GM18870 (cell line): ENCODE results near the gene DEDD2.

ENCODE experiments used
- ATAC-seq: cut with Tn5 transposase; IDR thresholded peaks from one replicate; pipeline ENCODE4 v1.9.1; 2021; ENCODE audit warnings: moderate library complexity; ENCODE audit not compliant: unreplicated experiment

Gene DEDD2

DNA sequence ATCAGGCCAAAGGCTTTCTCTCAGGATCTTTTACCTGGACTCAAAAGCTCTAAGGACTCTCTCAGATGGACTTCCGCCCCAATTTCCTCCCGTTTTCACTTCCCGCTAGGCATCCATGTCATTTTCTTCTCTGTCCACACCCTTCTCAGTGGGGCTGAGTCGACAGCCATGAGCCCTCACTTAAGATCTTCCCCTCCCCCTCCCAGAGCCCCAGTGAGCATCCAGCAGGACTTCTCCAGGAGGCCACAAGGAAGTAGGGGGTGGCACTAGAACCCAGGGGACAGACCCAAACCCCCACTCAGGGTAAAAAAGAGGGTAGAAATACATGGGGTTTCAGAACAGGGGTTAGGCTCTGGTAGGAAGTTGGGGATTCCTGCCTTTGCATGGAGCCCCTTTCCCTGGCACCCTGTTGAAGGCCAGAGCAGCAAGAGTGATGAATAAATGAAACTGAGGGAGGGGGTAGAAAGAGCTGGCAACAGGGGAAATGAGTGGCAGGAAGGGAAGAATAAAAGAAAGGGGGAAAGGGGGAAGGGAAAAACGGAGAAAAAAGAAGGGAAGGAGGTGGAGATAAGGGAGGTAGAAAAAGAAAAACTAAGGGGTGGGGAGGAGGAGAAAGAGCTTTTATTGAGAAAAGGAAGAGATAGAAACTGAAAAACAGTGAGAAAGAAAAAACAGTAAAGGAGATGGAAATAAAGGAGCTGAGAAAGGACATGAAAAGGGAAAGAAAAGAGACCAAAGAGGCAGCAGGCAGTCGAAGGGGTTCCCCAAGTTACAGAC lies 42.3 kb downstream of the DEDD2 start:
- no peak for ATAC-seq

DNA sequence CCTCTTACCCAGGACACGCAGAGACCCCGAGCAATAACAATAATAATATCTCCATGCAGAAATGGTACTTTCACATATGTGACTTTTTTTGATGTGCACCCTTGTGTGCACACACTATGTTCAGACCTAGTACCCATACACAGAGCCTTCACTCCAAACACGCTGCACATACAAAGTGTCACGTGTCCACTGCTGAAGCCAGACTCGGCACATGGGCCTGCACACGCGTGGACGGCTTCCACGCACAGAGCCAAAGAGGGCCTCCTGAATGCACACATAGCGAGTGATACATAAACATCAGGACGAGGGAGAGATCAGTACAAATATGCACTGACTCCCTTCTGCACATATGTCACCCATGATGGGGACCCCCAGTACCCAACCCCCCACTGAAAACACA lies 43.3 kb downstream of the DEDD2 start:
- ATAC-seq, result no peak

DNA sequence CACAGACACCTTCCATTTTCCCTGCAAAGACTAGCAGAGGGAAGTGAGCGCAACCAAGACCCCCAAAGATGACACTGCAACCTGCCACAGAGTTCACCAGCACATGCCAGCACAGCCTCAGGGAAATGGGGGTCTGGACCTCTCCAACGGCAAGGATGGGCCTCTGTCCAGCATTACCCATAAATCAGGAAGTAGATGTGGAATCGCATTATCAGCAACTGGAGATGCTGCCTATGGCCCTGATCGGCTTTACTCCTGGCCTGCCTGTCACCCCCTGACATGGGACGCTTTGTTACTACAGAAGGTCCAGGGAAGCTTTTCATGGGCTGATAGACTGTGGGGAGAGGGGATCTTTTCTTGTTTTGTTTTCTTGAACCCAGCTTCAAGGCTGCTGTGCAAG lies 43.8 kb downstream of the DEDD2 start:
- no peak for ATAC-seq

DNA sequence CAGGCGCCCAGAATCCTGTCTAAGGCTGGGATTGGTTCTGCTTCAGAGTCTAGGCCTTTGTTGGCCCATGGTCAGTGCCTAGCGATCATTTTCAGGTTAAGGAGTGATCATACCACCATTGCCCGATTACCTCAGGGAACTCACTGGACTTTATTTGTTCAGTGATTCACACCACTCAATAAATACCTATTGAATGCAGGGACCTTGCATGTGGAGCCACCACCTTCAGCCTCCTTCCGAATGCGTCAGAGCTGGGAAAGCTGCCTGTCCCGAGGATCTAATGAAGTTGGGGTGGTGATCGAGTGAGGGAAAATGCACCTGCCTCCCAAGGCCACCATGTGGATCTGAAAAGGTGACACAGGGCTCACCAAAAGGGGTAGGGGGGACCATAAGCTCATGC lies 45.2 kb downstream of the DEDD2 start:
- no peak for ATAC-seq

DNA sequence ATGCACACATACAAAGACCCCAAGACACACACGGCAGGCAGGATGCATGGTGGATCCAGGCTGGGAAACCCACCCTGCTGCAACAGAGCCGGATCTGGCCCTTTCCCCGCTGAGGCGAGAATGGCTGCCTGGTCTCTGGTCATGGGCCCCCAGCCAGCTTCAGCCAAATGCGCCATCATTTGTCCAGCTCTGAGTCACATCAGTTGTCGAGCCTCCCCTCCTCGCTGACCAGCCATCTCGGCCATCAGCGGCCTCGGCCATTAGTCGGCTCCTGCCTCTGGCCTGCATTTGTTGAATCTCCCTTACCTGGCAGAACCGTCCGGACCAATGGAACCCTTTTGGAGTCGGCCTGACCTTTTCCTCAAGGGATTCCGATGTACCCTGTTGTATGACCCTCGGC lies 46.8 kb downstream of the DEDD2 start:
- no peak for ATAC-seq

DNA sequence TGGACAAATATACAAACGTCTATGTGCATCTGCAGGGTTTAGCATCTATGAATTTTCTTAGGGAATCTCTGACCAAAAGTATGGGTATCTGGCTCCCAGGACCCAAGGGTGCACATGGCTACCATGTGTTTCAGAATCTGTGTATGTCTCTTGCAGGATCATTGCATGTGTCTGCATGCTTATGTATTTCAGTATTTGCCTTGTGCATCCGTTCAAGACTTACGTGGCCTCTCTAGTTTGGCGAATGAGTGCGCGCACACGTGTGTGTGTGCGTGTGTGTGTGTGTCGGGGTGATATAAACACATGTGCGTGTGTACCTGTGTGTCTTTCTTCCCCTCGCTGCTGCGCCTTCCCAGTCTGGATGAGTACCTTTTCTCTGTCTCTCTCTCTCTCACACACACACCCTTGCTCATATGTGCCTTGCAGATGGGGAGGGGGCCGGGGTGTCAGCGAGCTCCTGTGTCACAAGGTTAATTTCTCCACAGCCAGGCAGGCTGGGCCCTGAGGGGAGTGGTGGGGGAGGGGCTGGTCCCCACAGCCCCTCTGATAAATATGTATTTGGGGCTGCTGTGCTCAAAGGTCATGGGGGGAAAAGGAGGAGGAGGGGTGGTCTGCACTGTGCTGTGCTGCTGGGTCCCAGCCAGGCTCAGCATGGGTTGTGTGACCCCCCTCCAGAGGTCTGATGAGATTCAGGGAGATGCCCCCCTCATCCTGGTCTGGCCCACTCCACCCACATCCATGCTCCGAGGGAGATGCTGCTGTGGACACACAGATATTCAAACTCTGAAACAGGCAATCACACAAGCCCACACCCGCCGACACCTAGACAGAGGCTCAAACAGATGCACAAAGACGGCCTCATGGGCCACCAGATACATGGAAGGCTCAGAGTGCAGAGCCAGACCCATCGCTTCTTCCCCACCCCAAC lies 47.7 kb downstream of the DEDD2 start:
- no peak for ATAC-seq

DNA sequence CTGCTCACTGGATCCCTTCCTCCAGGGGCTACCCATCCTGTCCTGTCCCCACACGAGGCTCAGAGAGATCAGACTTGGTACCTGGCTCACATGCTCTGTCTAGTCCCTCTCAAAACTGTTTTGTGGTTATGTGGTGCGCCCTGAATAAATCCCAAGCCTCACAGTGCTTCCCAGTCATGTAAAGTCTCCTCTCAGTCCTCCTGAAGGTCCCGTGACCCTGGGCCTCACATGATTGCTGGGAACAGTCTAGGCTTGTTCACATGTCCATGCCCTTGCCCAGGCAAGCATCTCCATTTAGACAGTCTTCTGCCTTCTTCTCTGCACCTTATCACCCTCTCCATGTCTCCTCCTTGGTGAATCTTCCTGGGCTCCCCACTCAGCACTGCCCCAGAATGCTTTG lies 49.3 kb downstream of the DEDD2 start:
- ATAC-seq, result no peak

DNA sequence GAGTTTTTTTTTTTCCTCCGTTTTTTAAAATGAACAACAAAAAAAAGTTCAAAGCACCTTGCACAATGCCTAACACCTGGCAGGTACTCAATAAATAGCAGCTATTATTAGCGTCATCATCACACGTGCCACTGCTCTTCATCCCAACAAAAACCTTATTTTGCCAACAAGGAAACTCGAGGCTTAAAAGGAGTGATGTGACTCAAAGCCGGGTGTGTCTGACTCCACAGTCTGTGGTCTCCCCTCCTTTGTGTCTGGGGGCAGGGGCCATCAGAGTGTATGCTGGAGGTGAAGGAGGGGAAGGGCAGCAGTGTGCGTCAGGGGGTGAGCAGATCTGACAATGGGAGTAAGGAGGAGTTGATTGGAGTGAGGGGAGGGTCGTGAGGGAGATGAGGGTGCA lies 51.2 kb downstream of the DEDD2 start:
- no peak for ATAC-seq

DNA sequence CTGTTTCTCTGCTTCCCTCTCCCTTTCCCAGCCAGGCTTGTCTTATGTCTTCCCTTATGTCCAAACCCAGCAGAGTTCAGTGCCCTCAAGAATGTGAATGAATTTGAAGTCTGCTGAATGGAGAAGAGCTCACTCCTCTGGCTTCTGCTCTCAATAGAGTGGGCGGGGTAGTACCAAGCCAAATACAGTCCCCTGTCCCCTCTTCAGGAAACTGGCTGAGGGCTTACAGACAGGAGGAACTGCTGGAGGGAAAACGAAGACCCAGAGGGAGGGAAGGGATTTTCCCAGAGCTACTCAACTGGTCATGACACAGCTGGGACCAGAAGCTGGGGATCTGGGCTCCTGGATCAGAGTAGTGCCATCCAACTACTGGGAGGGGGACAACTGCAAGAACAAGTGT lies 52.3 kb downstream of the DEDD2 start:
- ATAC-seq, result no peak

DNA sequence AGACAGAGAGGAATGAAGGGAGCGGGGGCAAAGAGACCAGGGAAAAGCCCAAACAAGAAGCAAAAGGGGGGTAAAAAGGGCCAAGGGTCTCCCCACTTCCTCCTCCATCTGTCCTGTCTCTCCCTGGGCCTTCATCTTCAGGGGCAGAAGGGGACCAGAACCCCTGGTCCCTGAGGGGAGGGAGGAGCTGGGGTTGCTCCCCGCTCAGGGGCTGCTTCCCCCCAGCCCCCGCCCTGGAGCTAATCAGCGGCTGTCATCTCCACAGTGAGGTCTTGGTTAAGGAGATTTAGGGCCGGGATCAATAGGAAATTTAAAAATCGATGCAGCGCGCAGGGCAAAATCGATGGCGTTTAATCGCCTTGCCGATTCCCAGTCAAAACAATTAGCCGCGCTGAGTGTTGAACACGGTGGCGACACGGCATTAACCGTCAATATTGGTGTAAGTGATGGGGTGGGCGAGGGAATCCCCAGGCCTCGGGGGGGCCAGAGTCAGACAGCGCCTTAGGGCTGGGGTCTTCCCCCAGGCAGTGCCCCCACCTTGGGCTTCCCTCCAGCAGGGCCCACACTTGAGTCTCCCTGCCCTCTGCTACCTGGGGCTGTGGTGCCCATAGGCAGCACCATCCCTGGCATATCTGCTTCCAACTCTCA lies 55.7 kb downstream of the DEDD2 start:
- ATAC-seq, result no peak

DNA sequence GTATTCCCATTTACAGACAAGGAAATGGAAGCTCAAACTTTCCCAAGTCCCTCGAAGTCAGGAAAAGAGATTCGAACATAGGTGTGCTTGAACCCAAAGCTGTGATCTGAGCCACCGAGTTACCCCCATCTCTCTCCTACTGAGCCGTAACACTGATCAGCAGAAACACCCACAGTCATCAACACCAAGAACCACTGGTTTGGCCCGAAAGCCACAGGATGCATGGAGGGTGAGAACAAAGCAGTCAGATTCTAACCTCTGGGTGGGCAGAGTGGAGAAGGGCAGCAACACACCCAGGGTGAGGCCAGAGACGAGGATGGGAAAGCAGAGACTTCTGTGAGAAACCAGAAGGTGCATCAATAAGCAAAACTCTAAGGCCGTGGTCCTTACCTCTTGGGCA lies 57.5 kb downstream of the DEDD2 start:
- ATAC-seq, result no peak

DNA sequence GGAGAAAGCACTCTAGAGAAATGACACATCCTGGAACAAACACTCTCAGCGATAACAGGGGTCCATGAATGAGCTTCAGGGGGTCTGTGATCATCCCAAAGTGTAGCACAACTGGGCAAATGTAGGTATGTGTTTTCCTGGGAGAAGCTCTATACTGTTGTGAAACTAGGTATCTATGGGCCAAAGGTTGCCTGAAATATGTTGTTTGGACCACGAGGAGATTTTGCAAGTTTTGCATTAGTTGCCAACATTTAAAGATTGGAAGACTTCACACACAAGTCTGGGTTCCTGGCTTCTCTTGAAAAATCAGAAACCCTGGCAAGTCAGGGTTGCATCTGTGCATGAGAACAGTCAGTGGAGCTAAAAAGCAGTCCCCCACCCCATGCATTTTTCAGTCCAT lies 58.6 kb downstream of the DEDD2 start:
- ATAC-seq, result no peak

DNA sequence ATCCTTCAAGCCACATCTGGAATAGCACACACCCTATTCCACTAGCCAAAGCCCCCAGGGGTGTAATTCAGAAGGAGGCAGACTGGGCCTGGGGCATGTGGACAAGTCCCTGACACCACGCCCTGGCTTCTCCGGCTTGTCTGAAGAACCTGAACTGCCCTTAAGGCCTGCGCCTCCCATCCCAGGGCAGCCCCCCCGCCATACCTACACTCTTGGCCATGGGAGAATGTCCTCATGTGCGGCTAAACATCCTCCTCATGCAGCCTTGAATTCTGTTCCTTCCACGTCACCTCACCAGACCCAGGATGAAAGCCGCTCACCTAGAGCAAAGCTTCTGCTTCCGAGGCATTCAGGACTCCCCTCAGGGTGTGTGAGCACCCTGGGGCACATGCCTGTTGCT lies 60.9 kb downstream of the DEDD2 start:
- no peak for ATAC-seq

DNA sequence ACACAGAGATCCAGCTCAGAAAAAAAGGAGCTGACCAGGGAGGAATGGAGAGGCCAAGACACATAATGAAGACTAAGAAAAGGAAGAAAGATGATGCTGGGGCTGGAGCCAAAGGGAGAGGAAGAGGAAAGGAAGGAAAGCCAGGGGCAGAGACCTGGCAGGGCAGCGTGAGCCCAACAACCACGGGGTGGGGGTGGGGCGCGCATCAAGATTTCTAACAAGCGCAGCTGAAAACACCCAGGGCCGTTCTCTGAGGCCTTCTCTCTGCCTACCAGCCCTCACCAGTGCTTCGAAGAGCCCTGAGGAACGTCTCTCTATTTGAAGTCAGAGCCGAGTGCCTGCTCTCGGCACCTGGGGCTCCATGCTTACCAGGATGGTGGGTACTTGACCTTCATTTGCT lies 61.7 kb downstream of the DEDD2 start:
- ATAC-seq, result no peak

DNA sequence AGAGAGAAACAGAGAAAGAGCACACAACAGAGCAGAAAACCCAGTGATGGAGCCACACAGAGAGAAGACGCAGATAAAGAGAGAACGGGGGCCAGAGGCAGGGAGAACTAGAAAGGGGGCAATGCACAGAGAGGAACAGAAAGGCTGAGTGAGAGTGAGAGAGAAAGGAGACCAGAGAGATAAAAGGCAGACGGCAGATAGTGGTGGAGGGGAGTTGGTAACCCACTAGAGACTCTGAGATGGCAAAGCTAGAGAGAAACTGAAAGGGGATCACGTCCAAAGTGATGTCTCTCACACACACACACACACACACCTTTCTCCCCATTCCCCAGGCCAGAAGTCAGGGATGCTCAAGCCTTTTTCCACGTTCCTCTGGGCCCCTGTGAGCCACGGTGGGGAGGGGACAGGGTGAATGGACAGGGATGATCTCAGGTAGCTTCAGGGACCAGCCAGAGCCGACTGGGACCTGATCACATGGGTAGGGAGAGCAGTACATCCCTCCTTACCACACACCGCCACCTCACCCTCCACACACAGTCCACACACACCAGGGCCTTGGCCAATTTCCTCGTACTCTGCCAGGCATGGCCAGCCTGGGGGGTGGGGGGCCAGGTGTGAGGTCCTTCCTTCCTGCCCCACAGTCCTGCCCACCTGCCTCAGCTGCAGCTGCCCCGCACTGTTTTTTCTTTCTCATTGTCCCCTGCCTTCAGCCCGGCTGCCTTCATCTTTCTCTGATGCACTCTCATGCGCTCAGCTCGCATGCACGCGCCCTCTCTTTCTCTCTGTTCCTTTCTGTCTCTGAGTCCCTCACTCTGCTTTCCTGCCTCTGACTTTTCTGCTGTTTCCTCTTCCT lies 62.8 kb downstream of the DEDD2 start:
- no peak for ATAC-seq

DNA sequence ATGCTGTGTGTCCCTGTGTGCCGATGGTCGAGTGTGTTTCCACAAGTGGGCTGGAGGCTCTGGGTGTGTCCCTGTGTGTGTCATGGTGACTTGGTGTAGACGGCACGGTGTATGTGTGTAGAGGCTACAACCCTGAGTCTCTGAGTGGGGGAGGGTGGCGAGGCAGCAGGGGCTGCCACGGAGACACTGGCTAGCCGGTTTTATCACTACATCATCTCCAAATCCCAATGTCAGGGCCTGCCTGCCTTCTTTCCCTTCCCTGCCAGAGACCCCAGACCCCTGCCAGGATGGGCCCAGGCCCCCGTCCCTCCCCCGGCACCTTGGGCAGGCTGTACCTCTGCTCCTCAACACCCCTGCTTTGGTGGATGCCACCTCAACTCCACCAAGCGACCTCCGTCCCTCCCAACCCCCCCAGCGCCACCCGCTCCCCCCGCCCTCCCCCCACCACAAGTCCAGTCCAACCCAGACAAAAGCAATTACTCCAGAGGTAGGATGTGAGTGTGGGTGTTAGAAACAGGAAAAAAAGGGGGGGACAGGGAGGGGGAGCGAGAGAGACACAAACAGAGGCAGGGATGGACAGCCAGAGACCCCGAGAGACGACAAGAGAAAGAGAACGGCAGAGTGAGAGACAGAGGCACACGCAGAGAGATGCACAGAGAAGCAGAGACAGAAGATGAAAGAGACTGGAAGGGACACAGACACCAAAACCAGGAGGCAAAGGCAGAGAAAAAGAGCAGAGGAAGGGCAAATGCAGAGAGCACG lies 63.6 kb downstream of the DEDD2 start:
- no peak for ATAC-seq

DNA sequence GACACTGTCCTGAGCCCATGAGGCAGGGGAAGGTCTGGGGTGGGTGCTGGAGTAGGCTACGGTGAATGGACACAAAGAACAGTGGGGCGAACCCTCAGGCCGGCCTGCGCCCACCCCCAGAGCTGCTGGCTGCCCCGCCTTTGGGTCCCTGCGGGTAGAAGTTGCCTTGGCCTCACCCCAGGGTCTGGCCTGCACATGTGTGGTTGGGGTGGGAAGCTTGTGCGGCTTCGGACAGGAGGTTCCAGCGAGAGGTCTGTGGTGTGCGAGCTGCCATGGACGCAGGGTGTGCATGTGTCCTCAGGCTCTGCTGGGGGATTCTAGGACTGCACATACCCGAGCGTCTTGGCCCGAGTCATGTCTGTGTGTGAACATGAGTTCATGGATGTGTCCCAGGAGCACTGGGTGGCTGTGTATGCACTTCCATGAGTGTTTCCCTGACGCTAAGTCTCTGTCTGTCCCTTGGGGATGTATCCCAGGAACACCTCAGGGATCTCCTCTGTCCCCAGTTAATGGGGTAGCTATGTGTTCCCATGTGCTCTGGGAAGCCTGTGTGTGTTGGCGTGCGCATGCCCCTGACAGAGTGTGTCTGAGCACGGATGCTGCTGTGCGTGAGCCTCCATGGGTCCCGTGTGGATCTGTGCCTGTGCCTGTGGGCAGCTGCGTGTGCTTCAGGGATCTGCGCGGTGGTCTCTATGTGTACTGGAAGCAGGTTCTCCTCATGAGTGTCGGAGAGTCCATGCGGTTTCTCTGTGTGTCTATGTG lies 64.4 kb downstream of the DEDD2 start:
- ATAC-seq, result no peak

DNA sequence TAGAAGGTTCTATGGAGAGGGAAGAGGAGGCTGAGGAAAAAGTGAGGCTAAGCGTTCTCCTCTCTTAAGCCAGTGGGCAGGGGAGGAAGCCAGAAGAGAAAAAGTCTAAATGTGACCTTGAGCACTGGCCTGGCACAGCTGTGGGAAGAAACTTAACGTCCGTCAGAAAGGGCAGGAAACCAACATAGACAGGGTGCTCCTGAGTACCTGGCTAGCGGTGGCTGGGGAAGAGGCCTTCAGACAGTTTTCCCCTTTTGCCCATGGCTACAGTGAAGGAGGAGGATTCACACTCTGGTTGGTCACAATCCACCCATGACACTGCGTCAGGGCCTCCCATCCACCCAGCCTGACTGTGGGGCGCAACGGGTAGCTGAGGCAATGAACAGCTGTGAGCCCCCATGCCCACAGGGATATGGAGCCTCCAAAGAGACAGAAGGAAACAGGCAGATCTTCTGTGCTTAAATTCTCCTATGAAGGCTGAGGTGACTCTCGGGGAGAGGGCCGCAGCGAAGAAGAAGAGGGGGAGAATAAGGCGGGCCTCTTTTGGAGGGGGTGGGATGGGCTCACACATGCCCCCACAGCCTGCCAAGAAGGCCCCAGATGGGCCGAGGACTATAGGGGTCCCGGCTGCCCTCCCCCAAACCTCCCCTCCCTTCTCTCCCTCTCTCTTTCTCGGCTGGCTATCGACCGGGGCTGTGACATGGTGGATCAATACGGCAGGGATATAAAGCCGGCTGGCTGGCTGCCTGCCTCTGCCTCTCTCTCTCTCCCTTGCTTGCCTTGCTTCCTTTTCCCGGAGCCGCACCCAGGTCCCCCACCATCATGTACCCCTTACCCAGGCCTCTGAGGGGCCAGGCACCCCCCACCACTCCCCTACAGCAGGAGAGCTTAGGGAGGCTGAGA lies 65.4 kb downstream of the DEDD2 start:
- ATAC-seq, result no peak
